ENCODE data around the gene WBP1L.

GRCh38 chr10:102698894-102699293 is 44.9 kb upstream of the WBP1L start:
- no peak for TF ChIP-seq CTCF (IDR thresholded peaks at IDR 0.05; ENCODE audit: insufficient read depth, low read length, poor library complexity, severe bottlenecking)
- no peak for TF ChIP-seq EZH2phosphoT487 (conservative IDR thresholded peaks at IDR 0.05; ENCODE audit: low read length)

Data from SU-DHL-6 (cell line).